ENCODE measurements around the gene NEK1.

DNA sequence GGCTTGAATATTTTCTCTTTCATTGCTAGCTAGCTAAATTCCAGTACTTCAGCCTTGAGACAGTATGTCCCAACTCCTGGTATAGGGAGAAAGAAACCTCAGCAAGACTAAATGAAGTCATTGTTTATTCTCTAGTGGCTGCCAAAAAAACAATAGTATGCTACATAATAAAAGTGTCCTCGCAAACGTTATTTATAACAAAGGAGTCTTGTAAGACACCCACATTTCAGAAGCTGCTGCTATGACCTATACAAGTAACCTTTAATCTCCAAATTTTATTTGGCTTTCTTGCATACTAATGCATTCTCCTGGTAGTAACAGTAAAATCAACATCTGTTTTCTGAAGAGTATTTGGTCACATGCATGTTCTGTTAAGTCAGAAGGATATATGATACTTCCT lies 28.8 kb downstream of the NEK1 start:
- no peak for TF ChIP-seq POLR2A (IDR thresholded peaks at IDR 0.05)
- TF ChIP-seq, protein P1, sequence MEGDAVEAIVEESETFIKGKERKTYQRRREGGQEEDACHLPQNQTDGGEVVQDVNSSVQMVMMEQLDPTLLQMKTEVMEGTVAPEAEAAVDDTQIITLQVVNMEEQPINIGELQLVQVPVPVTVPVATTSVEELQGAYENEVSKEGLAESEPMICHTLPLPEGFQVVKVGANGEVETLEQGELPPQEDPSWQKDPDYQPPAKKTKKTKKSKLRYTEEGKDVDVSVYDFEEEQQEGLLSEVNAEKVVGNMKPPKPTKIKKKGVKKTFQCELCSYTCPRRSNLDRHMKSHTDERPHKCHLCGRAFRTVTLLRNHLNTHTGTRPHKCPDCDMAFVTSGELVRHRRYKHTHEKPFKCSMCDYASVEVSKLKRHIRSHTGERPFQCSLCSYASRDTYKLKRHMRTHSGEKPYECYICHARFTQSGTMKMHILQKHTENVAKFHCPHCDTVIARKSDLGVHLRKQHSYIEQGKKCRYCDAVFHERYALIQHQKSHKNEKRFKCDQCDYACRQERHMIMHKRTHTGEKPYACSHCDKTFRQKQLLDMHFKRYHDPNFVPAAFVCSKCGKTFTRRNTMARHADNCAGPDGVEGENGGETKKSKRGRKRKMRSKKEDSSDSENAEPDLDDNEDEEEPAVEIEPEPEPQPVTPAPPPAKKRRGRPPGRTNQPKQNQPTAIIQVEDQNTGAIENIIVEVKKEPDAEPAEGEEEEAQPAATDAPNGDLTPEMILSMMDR (IDR thresholded peaks at IDR 0.05) = no peak
